MCF 10A (cell line): ENCODE data around the gene MPDZ. TPM values are rescaled to one million over a fixed set of nuclear protein-coding genes. Genes with fewer than 3 reads are reported as not detected.
A peak's percentile ranks its signal among the peaks of the same experiment; 100 is the strongest.

Experiments
- BruUV-seq: library from RNA; stranded (reverse); fragments of 400-500 nt; replicated peaks from 2 replicates; lab custom pipeline; 2021; lab: Mats Ljungman, UMichigan
- CTCF ChIA-PET: fragments of 300-600 bp; sonication (Branson Sonifier 250); formaldehyde crosslinking; extraction: SDS; loops from one replicate; lab custom pipeline; 2021; ENCODE audit warnings: antibody characterized with exemption, inconsistent platforms; lab: Yijun Ruan, JAX
- POLR2A ChIA-PET: fragments of 300-600, 350-650 bp; sonication (Branson Sonifier 250); formaldehyde crosslinking; extraction: SDS; loops from one replicate; lab custom pipeline; 2020; ENCODE audit warnings: antibody characterized with exemption, inconsistent platforms; lab: Yijun Ruan, JAX
- DNase-seq: peaks from one replicate; pipeline ENCODE4 v3.0.0-alpha.2; 2018; ENCODE audit not compliant: unreplicated experiment
- H3K27ac Mint-ChIP-seq: one replicate; pipeline ENCODE4 v1.8.0; 2022; ENCODE audit warnings: mild to moderate bottlenecking, low read depth, mixed read lengths; ENCODE audit not compliant: unreplicated experiment
- H3K27me3 Mint-ChIP-seq: one replicate; pipeline ENCODE4 v1.8.0; 2022; ENCODE audit warnings: mixed read lengths; ENCODE audit not compliant: insufficient read depth, unreplicated experiment
- H3K36me3 Mint-ChIP-seq: one replicate; pipeline ENCODE4 v1.8.0; 2022; ENCODE audit warnings: mild to moderate bottlenecking, moderate library complexity, mixed read lengths; ENCODE audit not compliant: insufficient read depth, unreplicated experiment
- H3K4me1 Mint-ChIP-seq: one replicate; pipeline ENCODE4 v1.8.0; 2022; ENCODE audit warnings: mixed read lengths; ENCODE audit not compliant: insufficient read depth, unreplicated experiment
- H3K4me3 Mint-ChIP-seq: one replicate; pipeline ENCODE4 v1.8.0; 2022; ENCODE audit warnings: mild to moderate bottlenecking, moderate library complexity, mixed read lengths; ENCODE audit not compliant: unreplicated experiment
- H3K9me3 Mint-ChIP-seq: one replicate; pipeline ENCODE4 v1.8.0; 2022; ENCODE audit warnings: mixed read lengths; ENCODE audit not compliant: unreplicated experiment
- CTCF ChIP-seq: fragments of 200-600 bp; IDR thresholded peaks from one replicate; pipeline ENCODE4 v1.8.0; 2022; ENCODE audit warnings: antibody characterized with exemption, mild to moderate bottlenecking; ENCODE audit not compliant: unreplicated experiment
- intact Hi-C: fragments of 100-400 bp; cut with micrococcal nuclease; formaldehyde crosslinking; loops from 2 replicates; pipeline ENCODE4 v1.14.1; 2022
- total RNA-seq: library from RNA; stranded (reverse); gene quantifications from 2 replicates; pipeline ENCODE4 v1.2.3, GENCODE V29; 2022

Gene MPDZ
- total RNA-seq, 1 experiment from 2014 or later: 8.8 TPM

DNA sequence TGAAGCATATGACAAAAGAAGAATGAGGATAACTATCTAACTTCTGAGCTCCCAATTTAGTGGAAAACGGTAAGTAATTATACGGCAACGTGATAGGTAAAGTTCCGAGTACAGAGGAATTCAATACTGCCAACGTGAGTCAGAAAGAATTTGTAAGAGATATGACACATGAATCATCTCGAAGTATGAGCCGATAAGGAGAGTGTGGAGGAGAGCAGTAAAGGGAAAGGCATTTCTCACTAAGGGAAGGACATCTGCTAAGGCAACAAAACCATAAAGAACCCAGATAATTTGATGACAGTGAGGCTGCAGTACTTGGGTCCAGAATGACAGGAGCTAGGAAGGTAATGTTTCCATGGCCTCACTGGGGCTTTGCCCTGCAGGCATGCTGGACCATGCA lies 11.0 kb downstream of the MPDZ start:
- Mint-ChIP-seq H3K27me3 (no peaks in the 10 kb centered on the region), H3K9me3 (no peaks in the 10 kb centered on the region), H3K36me3 (no peaks in the 10 kb centered on the region), H3K4me3 (no peak overlapping the region), H3K4me1 (peaks cover 25% of the 10 kb centered on the region), H3K27ac (peak overlapping the region; percentile 5)
- peak; percentile 39 for DNase-seq
- intact Hi-C loops: no loop called here
- no peak for TF ChIP-seq CTCF
- no TSS peak for BruUV-seq
- POLR2A ChIA-PET: interaction anchor here (0.6 to 1.5 kb wide), 4 partner anchors 11 to 1297 kb away, joined by 3 to 4 read pairs (median 3); no protein-coding TSS in a partner anchor
- CTCF ChIA-PET: no interaction called here

- ChIA-PET POLR2A (interaction anchor here (0.6 to 1.5 kb wide), 4 partner anchors 10 to 1298 kb away, joined by 3 to 5 read pairs (median 3); no protein-coding TSS in a partner anchor), CTCF (no interaction called here)
- BruUV-seq: no TSS peak
- H3K27ac Mint-ChIP-seq: no peak overlapping the region
- no peaks in the 10 kb centered on the region for H3K27me3 Mint-ChIP-seq
- peaks cover 25% of the 10 kb centered on the region for H3K4me1 Mint-ChIP-seq
- H3K36me3 Mint-ChIP-seq: no peaks in the 10 kb centered on the region
- no peak overlapping the region for H3K4me3 Mint-ChIP-seq
- H3K9me3 Mint-ChIP-seq: no peaks in the 10 kb centered on the region
- TF ChIP-seq CTCF: no peak
- intact Hi-C loops: no loop called here
- peak; percentile 75 for DNase-seq
These were observed 11.7 kb downstream of the MPDZ start for GRCh38 chr9:13267743-13268142.

DNA sequence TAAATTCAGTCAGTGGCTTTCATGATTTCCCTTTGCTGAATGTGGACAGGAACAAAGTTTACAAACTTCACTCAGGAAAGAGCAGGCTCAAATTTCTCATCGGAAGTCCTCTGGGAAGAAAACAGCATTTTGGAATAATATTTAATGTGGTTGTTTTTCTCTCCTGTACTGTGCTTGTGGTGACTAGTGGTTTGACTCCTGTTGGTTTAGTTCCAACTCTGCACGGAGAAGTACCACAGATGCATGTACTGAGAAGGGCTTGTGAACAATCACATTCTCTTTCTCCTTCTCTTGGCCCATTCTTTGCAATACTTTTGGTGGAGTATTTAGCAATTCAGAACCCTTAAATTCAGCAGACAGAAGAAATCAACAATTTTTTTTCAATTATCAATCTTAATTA lies 13.3 kb downstream of the MPDZ start:
- Mint-ChIP-seq H3K27ac (no peak overlapping the region), H3K27me3 (no peaks in the 10 kb centered on the region), H3K36me3 (no peaks in the 10 kb centered on the region), H3K4me3 (no peak overlapping the region), H3K4me1 (peaks cover 25% of the 10 kb centered on the region), H3K9me3 (no peaks in the 10 kb centered on the region)
- TF ChIP-seq CTCF: no peak
- BruUV-seq: no TSS peak
- DNase-seq: peak; percentile 28
- CTCF ChIA-PET: interaction anchor here (0.6 to 0.7 kb wide), 2 partner anchors 28 to 352 kb away, joined by 3 read pairs; no protein-coding TSS in a partner anchor
- POLR2A ChIA-PET: interaction anchor here (1.4 to 1.5 kb wide), 2 partner anchors 10 to 13 kb away, joined by 4 to 5 read pairs; no protein-coding TSS in a partner anchor
- intact Hi-C loops: no loop called here

DNA sequence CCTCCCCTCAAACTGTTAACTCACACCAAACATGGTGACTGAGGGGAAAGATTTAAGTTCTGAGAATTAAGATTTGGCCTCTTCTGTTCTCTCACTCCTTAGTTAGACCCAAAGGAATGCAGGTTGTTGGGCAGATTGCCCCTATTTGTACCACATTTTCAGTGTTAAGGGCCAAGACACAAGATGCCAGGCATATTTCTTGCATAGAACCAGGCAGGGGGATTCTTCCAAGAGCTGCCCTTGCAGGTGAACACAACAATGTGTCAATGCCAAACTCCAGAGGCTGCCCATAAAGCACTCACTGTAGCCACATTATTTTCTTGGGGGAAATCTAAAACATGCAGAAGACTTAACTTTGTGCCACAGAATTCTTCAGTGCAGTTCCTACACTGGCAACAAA lies 14.7 kb downstream of the MPDZ start:
- BruUV-seq: no TSS peak
- no peak for TF ChIP-seq CTCF
- intact Hi-C loops: no loop called here
- ChIA-PET CTCF (no interaction called here), POLR2A (interaction anchor here (1.4 kb wide), 1 partner anchor 9 kb away, joined by 4 read pairs; no protein-coding TSS in a partner anchor)
- H3K27me3 Mint-ChIP-seq: no peaks in the 10 kb centered on the region
- H3K27ac Mint-ChIP-seq: no peak overlapping the region
- H3K36me3 Mint-ChIP-seq: no peaks in the 10 kb centered on the region
- DNase-seq: no peak
- peaks cover 25% of the 10 kb centered on the region for H3K4me1 Mint-ChIP-seq
- H3K9me3 Mint-ChIP-seq: no peaks in the 10 kb centered on the region
- no peak overlapping the region for H3K4me3 Mint-ChIP-seq
